ENCODE data around the gene PRAF2. TPM values are rescaled to one million over a fixed set of nuclear protein-coding genes. Genes with fewer than 3 reads are reported as not detected.
A peak's percentile ranks its signal among the peaks of the same experiment; 100 is the strongest.

The PRAF2 gene
- total and polyA plus RNA-seq, 2 of the 13 experiments (the other 11 are each of a cell fraction or from before 2014, with no cell fraction given), result 0.33 to 2.6 TPM

DNA sequence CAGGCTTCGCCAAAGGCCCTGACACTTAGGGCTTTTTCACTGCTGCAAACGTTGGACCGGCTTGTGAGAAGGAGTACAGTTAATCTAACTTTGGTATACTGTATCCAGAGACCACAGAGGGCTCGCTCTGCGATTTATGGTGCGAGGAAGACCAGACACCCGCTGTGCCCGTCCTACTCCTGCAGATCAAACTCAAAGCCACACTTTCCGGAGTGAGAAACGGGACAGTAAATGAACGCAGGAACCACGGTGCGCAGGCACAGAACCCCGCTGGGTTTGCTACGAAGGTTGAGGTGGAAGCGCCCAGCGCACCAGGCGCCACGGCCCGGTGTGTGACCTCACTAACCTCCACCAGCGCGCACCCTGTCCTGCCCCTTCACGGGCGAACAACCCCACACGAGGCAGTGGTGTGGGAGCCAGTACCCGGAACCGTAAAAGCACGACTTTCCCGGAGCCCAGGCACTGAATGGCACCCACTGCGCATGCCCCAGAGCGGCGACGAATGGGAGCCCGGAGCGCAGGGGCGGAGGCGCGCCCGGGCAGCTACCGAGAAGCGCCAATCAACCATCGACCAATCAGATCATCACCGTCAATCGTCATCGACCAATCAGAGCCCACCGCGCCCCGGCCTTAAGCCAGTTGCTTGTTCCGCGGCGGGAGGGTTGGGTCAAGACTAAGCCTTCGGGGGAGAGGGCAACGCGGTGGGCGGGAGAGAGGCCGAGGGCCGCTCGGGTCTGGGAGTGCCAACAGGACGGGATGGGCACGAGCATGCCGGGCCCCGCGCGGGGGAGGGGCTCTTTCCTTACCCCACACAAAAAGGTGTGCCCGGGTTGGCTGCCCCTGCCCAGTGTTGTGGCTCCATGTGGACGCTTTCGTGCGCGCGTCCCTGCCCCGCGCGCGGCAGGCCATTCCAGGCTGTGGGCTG is 27.2 kb upstream of the PRAF2 start (continued):
- TF ChIP-seq FOXP1 (IDR thresholded peaks at IDR 0.05) (no peak), FOXP1 (CRISPR knock-in tag; IDR thresholded peaks at IDR 0.05) (no peak), TEAD2 (CRISPR knock-in tag; IDR thresholded peaks at IDR 0.05) (no peak), ZMYM4 (CRISPR knock-in tag; IDR thresholded peaks at IDR 0.05) (0 out of 2 replicates have a peak, but pooled peaks have one; percentile 16), FOXA3 (CRISPR knock-in tag; IDR thresholded peaks at IDR 0.05) (no peak), ZNF136 (CRISPR knock-in tag; IDR thresholded peaks at IDR 0.05; ENCODE audit: low read depth) (no peak), ZNF644 (CRISPR knock-in tag; IDR thresholded peaks at IDR 0.05; ENCODE audit: low read depth) (no peak), SNRNP70 (IDR thresholded peaks at IDR 0.05; ENCODE audit: low read depth, low read length) (no peak), ARID5B (CRISPR knock-in tag; IDR thresholded peaks at IDR 0.05) (no peak), KDM4B (CRISPR knock-in tag; IDR thresholded peaks at IDR 0.05) (no peak), ZNF775 (CRISPR knock-in tag; IDR thresholded peaks at IDR 0.05; ENCODE audit: borderline replicate concordance) (no peak), ZFY (CRISPR knock-in tag; IDR thresholded peaks at IDR 0.05) (peak; percentile 75), ZSCAN5A (CRISPR knock-in tag; IDR thresholded peaks at IDR 0.05; ENCODE audit: borderline replicate concordance) (no peak), ZNF160 (CRISPR knock-in tag; IDR thresholded peaks at IDR 0.05) (no peak), REXO4 (CRISPR knock-in tag; IDR thresholded peaks at IDR 0.05; ENCODE audit: borderline replicate concordance) (no peak), ATF7-NPFF (CRISPR knock-in tag; IDR thresholded peaks at IDR 0.05; ENCODE audit: low read depth) (0 out of 2 replicates have a peak, but pooled peaks have one; percentile 55), NCOA5 (CRISPR knock-in tag; IDR thresholded peaks at IDR 0.05) (no peak), ZNF432 (CRISPR knock-in tag; IDR thresholded peaks at IDR 0.05; ENCODE audit: borderline replicate concordance) (no peak), NAIF1 (CRISPR knock-in tag; IDR thresholded peaks at IDR 0.05; ENCODE audit: borderline replicate concordance) (no peak), ARHGAP35 (CRISPR knock-in tag; IDR thresholded peaks at IDR 0.05; ENCODE audit: borderline replicate concordance) (no peak), RARA (CRISPR knock-in tag; IDR thresholded peaks at IDR 0.05) (no peak), KAT7 (CRISPR knock-in tag; IDR thresholded peaks at IDR 0.05; ENCODE audit: borderline replicate concordance) (no peak), ELF4 (CRISPR knock-in tag; IDR thresholded peaks at IDR 0.05; ENCODE audit: borderline replicate concordance) (no peak)
- TF ChIP-seq, protein P1, sequence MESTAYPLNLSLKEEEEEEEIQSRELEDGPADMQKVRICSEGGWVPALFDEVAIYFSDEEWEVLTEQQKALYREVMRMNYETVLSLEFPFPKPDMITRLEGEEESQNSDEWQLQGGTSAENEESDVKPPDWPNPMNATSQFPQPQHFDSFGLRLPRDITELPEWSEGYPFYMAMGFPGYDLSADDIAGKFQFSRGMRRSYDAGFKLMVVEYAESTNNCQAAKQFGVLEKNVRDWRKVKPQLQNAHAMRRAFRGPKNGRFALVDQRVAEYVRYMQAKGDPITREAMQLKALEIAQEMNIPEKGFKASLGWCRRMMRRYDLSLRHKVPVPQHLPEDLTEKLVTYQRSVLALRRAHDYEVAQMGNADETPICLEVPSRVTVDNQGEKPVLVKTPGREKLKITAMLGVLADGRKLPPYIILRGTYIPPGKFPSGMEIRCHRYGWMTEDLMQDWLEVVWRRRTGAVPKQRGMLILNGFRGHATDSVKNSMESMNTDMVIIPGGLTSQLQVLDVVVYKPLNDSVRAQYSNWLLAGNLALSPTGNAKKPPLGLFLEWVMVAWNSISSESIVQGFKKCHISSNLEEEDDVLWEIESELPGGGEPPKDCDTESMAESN (CRISPR knock-in tag; conservative IDR thresholded peaks at IDR 0.05), result no peak
